Endothelial cell of umbilical vein (primary cell): ENCODE measurements around the gene ACO2.

Experiments
- CTCF ChIP-seq, 2 donors: IDR thresholded peaks; 1 replicate in 1 of 2; 2 replicates in 1 of 2; pipeline ENCODE4 v1.5.1; 2011; ENCODE audit warnings: low read length in 2 of 2, mild to moderate bottlenecking in 2 of 2, moderate library complexity in 2 of 2, control low read depth in 1 of 2, inconsistent platforms in 1 of 2, low read depth in 1 of 2; ENCODE audit not compliant: insufficient read depth in 1 of 2; ENCODE audit errors: extremely low read depth in 1 of 2
- POLR2A ChIP-seq: IDR thresholded peaks from 2 replicates; pipeline ENCODE4 v1.6.1; 2012; ENCODE audit warnings: low read depth, mild to moderate bottlenecking, control low read depth, low read length

DNA sequence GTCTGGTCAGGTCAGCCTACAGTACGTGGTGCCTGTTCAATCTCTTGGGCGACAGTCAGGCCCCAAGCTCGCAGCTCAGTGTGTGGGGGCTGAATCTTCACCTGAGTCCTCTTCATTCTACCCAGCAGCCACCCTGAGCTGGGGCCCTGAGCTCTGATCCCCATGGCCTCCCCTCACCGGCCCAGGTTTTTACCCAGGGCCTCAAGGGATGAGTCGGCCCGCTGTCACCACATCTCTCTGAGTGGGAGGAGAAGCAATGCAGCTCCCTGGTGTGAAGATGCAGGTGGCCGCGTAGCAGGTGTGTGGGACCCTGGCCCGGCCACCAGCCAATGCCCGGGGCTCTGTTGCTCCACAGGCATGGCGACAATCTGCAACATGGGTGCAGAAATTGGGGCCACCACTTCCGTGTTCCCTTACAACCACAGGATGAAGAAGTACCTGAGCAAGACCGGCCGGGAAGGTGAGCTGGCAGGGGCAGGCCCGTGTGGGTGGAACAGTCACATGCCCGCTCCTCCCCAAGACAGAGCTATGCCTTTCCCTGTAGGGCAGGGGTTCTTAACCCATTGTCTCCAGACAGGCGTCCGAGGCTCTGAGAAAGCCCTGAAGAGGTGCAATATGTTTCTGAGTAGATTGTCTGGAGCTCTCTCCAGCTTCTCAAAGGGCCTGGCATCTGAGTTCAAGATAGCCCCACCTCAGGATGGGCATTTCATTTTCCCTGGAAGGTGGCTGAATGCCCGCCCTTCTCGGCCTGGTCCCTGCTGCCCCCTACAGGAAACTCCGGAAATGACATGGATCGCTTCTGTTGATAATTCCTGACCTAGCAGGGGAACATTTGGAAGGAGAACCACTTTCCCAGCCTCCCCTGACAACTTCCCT, 48.5 kb downstream of the ACO2 start:
- TF ChIP-seq CTCF (IDR thresholded peaks at IDR 0.05; ENCODE audit: extremely low read depth in 1 of 2, insufficient read depth in 1 of 2, low read depth in 1 of 2, low read length in 2 of 2) (peak; percentile 80 to 89), POLR2A (no peak)
